IPS-11a (cell line): ENCODE results near the gene MDC1.
"Not testable (repeated sequence)": the region's sequence is repeated elsewhere in the genome, so short reads cannot be mapped to it uniquely, and the experiment has no call there.

Experiments
- H3K4me3 ChIP-seq: one replicate; pipeline ENCODE4 v1.5.1; 2013; ENCODE audit warnings: low read depth, low read length, control low read depth

MDC1 gene

DNA sequence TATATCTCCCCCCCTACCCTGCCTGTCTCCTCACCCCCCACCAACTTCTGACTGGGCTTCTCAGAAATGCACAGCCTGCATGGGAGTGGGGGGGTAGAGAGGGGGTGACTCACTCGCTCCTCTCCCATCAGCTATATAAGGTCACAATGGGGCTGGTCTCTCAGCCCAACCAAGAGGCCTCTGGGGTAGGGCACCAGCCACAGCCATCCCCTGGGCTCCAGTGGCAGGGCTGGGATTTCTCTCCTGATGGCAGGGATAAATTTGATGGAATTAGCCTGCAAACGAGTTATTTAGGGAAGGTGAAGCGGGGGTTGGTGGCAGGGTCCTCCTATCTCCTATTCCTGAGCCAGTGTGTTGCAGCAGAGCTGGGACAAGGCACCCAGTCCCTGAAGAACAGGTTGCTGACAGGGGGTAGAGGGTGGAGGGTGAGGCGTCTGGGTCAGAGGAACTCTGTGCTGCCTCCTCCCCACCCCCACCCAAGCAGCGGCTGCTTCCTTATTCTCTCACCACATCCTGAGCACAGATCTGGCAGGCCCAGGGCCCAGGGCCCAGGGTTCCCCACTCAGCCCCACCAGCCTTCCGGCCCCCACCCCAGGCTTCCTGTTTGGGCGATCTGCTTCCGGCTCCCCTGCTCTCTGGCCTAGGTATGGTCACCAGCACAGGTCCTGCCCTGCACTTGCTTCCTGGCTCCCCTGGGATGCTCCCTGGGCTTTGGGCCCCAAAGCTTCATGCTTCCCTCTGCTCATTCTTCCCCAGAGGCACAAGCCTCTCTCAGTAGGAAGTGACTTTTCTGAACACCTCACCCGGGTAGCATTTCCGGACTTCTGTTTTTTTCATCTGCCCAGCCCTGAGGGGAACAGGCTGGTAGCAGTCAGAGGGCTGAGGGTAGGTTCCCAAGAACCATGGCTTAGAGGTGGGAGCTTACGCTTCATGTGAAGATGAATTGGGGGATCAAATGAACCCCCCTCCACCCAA lies 34.7 kb downstream of the MDC1 start:
- no peak overlapping the region for H3K4me3 ChIP-seq

DNA sequence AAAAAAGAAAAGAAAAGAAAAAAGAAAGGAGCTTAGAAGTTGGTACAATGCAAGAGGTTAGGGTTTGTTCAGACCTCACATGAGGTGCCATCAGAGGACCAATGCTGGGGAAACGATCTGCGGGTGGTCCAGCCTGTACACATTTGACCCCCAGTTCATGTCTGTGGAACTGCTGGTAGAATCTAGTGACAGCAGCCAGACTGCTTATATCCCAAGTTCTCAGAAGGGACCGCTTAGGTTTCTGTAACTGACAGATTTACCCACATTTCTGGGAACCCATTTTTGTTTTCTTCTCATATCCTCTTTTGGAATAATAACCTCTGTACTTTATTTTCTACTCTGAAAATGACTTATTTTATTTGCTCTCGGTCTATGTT lies 35.3 kb downstream of the MDC1 start:
- H3K4me3 ChIP-seq: no peak overlapping the region

DNA sequence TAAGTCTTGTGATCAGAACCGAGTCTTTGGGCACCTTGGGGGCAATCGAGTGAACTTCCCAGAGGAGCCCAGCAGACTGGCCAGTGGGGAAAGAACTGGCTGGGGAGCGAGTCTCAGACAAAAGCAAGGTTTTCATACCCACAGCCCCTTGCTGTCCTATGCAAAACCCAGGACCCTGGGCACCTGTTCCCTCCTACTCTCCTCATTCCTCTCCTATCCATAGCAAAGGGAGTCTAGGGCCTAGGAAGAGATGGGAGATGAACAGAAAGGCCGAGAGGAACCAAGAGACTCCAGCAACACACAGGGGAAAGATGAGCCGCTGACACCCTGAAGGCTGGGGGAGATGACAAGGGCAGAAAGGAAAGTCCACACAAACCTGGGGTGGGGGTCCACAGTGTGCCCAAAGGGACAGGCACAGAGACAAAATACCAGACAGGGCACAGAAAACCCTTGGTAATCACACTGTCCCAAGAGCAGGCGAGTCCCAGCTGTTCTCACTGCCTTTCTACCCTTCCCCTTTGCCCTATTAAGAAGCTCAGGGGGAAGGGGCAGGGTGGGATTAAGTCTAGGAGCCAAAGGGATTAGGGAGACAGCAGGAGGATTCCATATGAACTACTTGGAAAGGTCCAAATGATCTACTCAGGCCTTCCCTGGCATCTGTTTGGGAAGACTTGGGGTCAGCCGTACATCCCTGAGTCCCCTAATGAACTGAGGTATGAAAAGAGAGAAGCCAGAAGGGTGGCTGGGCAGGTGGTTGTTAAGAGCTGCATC lies 37.1 kb downstream of the MDC1 start:
- H3K4me3 ChIP-seq: no peak overlapping the region

- no peak overlapping the region for H3K4me3 ChIP-seq
Observed at GRCh38 chr6:30678964-30679726, 37.9 kb downstream of the MDC1 start.

DNA sequence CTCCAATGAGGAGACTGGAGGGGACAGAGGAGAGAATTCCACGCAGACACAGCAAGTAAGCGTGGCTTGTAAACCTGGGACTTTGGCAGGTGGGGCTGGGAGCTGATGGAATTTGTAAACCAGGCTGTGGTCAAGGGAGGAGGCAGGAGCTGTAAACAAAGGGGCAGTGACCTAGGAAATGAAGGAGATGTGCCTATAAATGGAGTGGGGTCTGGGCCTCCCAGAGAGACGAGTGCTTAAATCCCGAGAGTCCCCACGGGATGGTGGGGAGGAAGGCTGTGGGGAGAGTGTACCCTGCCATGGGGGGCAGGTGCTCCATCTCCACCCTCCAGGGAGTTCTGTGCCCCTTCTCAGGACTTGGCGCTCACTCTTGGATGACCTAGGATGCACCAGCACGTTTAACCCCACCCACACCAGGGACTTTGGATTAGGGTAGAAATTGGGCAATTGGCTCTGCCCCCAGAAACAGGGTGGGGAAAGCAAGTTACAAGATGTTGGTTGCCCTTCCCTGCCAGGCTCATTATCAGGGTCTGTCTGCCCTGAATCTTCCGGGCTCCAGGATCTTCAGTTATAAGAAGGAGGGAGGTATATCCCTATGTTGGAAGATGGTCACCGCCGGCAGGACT lies 40.3 kb downstream of the MDC1 start:
- no peak overlapping the region for H3K4me3 ChIP-seq

DNA sequence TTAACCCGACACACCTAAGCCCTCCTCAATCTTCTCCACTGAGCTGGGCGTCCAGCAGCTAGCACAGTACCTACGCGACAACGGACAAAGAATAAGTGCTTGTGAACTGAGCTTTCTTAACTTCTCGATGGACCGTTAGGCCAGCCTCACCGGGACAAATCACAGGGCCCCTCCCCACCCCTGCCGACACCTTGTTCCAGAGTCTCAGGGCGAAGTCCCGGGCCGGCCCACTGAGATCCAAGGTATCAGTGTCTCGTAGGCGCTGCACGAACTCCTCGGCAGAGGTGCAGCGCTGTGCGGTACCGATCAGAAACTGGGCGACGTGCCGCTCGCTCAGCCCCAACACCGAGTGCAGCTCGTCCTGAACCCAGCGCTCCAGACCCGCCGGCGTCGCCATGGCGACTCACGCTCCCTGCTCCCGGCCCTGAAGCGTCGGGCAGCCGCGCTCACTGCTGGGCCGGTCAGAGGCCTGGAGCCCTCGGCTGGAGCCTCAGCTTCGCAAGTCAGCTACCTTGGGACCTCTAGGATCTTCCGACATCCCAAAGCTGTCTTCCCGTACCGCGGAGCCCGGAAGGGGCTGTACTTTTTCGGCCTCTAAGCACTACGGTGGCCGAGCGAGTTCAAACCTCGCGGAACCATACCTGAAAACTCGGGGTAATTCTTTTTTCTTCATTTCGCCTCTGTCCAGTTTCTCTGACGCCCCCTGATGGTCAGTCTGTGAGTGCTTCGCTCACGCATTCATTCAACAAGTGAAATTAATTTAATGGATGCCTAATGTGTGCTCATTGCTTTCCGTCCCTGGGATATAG lies 44.4 kb downstream of the MDC1 start, which contains the start of gene DHX16:
DHX16 (minus strand) TSS at position 562 of the 809 bp plus-strand sequence; CDS start at position 397, 165 bp downstream.
- H3K4me3 ChIP-seq: peak within 1 kb of the TSS; percentile 97

- H3K4me3 ChIP-seq: no peak overlapping the region
Observed at GRCh38 chr6:30670760-30671527, 46.1 kb downstream of the MDC1 start.

DNA sequence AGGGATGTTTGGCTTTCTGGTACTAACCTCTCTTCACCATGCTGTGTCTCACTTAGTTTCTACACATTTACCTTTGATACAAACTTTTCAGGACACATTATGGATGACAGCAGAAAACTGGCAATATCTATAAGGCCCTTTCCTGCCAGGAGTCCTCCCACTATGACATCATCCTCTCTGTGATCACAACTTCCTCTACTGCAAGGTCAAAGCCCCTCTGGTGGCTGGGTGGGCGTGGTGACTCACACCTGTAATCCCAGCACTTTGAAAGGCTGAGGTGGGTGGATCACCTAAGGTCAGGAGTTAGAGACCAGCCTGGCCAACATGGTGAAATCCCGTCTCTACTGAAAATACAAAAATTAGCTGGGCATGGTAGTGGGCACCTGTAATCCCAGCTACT lies 50.8 kb downstream of the MDC1 start:
- H3K4me3 ChIP-seq: not testable (repeated sequence)

DNA sequence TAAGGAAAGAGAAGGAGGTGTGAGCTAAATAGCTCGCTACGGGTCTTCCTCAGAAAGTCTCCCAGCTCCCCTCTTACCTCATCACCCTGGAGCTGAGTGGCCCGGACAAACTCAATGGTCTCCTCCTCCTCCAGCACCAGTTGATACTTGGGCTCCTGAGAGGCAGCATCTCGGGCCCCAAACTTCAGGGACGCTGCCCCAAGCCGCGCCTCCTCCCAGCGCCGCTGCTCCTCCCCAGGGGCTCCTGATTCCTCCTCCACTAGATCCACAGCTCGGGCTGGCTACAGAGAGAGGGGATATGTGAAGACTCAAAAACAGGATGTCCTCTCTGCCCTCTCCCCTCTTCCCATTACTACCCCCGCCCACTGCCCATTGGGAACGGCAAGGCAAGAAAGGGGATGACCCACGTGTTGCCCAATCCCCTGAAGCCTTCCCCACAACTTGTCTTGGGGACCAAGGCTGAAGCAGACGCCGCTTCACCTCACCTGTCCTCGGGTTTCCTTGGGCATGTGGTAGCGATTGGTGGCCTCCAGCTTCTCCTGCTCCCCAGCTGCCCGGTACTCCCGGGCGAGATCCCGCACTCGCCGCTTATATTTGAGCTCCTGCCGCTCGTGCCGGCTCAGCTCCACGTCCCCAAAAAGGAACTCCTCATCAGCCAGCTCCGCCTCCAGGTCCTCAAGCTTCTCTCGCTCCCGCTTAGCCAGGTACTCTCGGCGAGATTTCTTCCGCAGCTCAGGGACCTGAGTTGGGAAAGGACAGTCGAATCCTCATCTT lies 51.9 kb downstream of the MDC1 start:
- H3K4me3 ChIP-seq: no peak overlapping the region

- H3K4me3 ChIP-seq: not testable (repeated sequence)
Observed at GRCh38 chr6:30657922-30658321, 59.2 kb downstream of the MDC1 start.

- no peak overlapping the region for H3K4me3 ChIP-seq
Observed at GRCh38 chr6:30657454-30657853, 59.6 kb downstream of the MDC1 start.

DNA sequence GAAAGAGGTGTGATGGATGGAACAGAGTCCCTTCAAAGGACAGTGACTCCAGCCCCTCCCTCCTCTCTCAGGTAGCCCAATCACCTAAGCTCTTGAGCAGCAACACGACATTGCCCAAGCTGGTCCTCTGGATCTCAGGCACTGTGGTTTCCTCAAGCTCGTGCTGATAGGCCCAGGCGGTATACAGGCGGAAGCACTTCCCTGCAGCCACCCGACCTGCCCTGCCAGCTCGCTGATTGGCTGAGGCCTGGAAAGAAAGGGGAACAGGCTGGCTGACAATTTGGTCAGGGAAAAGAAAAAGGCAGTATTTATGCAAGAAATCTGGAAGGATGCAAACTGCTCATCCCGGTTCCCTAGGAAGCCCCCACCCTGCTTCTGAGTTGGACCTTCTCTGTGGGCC lies 60.6 kb downstream of the MDC1 start:
- H3K4me3 ChIP-seq: no peak overlapping the region

DNA sequence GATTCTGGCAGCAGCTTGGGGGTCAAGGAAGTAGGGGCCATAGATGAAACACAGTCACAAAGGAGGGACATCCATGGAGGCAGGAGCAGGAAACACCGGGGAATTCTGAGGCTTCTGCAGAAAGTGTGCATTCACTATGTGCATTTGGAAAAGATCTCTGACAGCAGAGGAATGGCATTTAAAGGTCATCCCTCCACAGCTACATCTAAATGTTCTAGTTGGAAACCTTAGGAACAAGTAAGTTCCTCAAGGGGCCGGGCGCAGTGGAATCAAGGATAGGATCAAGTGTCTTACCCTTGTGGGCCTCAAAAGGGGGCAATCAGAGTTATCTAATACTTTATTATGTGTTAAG lies 61.4 kb downstream of the MDC1 start:
- no peak overlapping the region for H3K4me3 ChIP-seq

DNA sequence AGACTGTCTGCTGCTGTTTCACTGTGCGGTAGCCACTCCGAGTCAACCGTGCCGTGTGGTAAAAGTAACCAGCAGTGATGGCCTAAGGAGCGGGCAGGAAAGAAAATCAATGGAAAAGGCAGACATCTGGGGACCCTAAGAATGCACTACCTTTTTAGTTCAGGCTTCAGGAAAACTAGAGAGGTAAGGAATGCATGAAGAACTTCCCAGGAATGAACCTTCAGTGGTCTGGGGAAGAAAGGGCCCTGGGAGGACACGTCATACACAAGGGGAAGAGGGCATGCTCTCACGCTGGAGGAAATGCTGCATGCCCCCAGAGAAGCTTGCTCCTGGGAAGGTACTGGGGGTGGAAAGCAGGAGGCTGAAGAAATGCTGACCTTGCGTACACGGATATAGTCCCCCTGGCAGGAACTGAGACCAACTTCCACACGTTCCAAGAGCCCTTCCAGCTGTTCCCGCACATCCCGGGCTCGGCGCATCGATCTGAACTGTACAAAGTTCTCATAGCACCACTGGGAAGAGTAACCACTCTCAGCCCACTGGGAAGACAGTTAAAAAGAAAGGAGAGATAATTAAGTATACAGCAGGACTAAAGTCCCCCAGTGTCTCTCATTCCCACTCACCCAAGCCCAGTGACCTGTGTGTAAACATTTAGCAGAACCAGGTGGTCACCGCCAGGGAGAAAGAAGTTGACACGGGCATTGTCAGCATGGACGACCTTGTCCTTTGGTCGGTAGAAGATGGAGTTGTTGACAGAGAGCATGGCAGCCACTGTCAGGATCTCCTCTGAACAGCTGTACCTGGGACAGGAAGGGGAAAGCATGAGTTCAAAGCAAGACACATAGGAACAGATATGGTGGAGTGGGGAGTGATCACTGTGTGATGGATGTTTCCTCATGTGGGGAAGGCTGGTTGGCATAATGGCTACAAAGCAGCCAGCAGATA lies 62.0 kb downstream of the MDC1 start:
- no peak overlapping the region for H3K4me3 ChIP-seq

- H3K4me3 ChIP-seq: no peak overlapping the region
Observed at GRCh38 chr6:30651143-30651542, 65.9 kb downstream of the MDC1 start.
